HEK293 (cell line): ENCODE data around the gene LILRB3.
"Not testable (repeated sequence)": the region's sequence is repeated elsewhere in the genome, so short reads cannot be mapped to it uniquely, and the experiment has no call there.

ENCODE experiments used
- CTCF ChIA-PET: fragments of 350-600 bp; formaldehyde crosslinking; extraction: SDS; loops from one replicate; lab custom pipeline; 2021; ENCODE audit warnings: antibody characterized with exemption; lab: Yijun Ruan, JAX
- POLR2A ChIA-PET: fragments of 300-600 bp; formaldehyde crosslinking; extraction: SDS; loops from one replicate; lab custom pipeline; 2020; ENCODE audit warnings: antibody characterized with exemption, inconsistent platforms; lab: Yijun Ruan, JAX
- H3K27ac ChIP-seq: fragments of 200-500 bp; sonication (Bioruptor generic); 2 replicates; pipeline ENCODE4 v1.5.1; 2014; ENCODE audit warnings: low read depth, low read length, control low read depth, inconsistent platforms; ENCODE audit errors: extremely low read depth
- H3K36me3 ChIP-seq, 2 experiments: fragments of 200-500 bp in 1 of 2; sonication (Bioruptor generic) in 1 of 2; 1 replicate in 1 of 2; 2 replicates in 1 of 2; pipeline ENCODE4 v1.5.1; 2014 to 2017; ENCODE audit warnings: inconsistent platforms in 2 of 2, low read length in 2 of 2; ENCODE audit not compliant: control insufficient read depth in 2 of 2, insufficient read depth in 1 of 2
- H3K4me1 ChIP-seq: fragments of 200-500 bp; sonication (Bioruptor generic); 2 replicates; pipeline ENCODE4 v1.5.1; 2014; ENCODE audit warnings: mild to moderate bottlenecking, low read length, inconsistent platforms; ENCODE audit not compliant: control insufficient read depth, insufficient read depth
- H3K4me3 ChIP-seq: 2 replicates; pipeline ENCODE4 v1.5.1; 2011; ENCODE audit warnings: low read depth, mild to moderate bottlenecking, control low read depth, low read length, moderate library complexity
- H3K9me3 ChIP-seq: fragments of 200-500 bp; sonication (Bioruptor generic); 2 replicates; pipeline ENCODE4 v1.5.1; 2014; ENCODE audit warnings: low read depth, low read length, inconsistent platforms; ENCODE audit not compliant: control insufficient read depth, insufficient read depth
- GLIS1 ChIP-seq: fragments of 450-650 bp; formaldehyde crosslinking; IDR thresholded peaks from 2 replicates; pipeline ENCODE4 v1.5.1; 2016; ENCODE audit warnings: missing biosample characterization, missing genetic modification characterization
- REPIN1 ChIP-seq: fragments of 450-650 bp; formaldehyde crosslinking; IDR thresholded peaks from 2 replicates; pipeline ENCODE4 v1.5.1; 2017; ENCODE audit warnings: missing biosample characterization, missing genetic modification characterization, low read depth
- TRIM28 ChIP-seq: IDR thresholded peaks from 2 replicates; pipeline ENCODE4 v1.6.1; 2011; ENCODE audit warnings: low read length, control low read depth, borderline replicate concordance
- ZNF132 ChIP-seq: fragments of 450-650 bp; formaldehyde crosslinking; IDR thresholded peaks from 2 replicates; pipeline ENCODE4 v1.5.1; 2017; ENCODE audit warnings: missing biosample characterization, missing genetic modification characterization, borderline replicate concordance
- ZNF140 ChIP-seq: fragments of 450-650 bp; formaldehyde crosslinking; IDR thresholded peaks from 2 replicates; pipeline ENCODE4 v1.5.1; 2016; ENCODE audit warnings: missing biosample characterization, missing genetic modification characterization
- ZNF24 ChIP-seq: fragments of 450-650 bp; formaldehyde crosslinking; IDR thresholded peaks from 2 replicates; pipeline ENCODE4 v1.5.1; 2016; ENCODE audit warnings: missing biosample characterization, missing genetic modification characterization
- ZNF266 ChIP-seq: fragments of 450-650 bp; formaldehyde crosslinking; IDR thresholded peaks from 2 replicates; pipeline ENCODE4 v1.5.1; 2016; ENCODE audit warnings: missing biosample characterization, missing genetic modification characterization, low read depth
- ZNF350 ChIP-seq: fragments of 450-650 bp; formaldehyde crosslinking; IDR thresholded peaks from 2 replicates; pipeline ENCODE4 v1.5.0; 2017; ENCODE audit warnings: missing biosample characterization, mild to moderate bottlenecking, missing genetic modification characterization
- ZNF366 ChIP-seq: fragments of 450-650 bp; formaldehyde crosslinking; conservative IDR thresholded peaks from 2 replicates; pipeline ENCODE4 v1.5.1; 2016; ENCODE audit warnings: missing biosample characterization, missing genetic modification characterization
- ZNF501 ChIP-seq: fragments of 450-650 bp; formaldehyde crosslinking; IDR thresholded peaks from 2 replicates; pipeline ENCODE4 v1.5.1; 2016; ENCODE audit warnings: missing biosample characterization, missing genetic modification characterization
- ZNF510 ChIP-seq: fragments of 450-650 bp; formaldehyde crosslinking; IDR thresholded peaks from 2 replicates; pipeline ENCODE4 v1.5.1; 2018; ENCODE audit warnings: mild to moderate bottlenecking, missing genetic modification characterization, missing biosample characterization; ENCODE audit not compliant: insufficient replicate concordance
- ZNF521 ChIP-seq: fragments of 450-650 bp; formaldehyde crosslinking; IDR thresholded peaks from 2 replicates; pipeline ENCODE4 v1.5.1; 2017; ENCODE audit warnings: missing biosample characterization, mild to moderate bottlenecking, missing genetic modification characterization
- ZNF660 ChIP-seq: fragments of 450-650 bp; IDR thresholded peaks from 2 replicates; pipeline ENCODE4 v1.5.1; 2018; ENCODE audit warnings: missing biosample characterization, mild to moderate bottlenecking, missing genetic modification characterization
- TF ChIP-seq, protein P1 (sequence below): fragments of 450-650 bp; formaldehyde crosslinking; IDR thresholded peaks from 2 replicates; pipeline ENCODE4 v1.5.1; 2016; ENCODE audit warnings: missing biosample characterization, missing genetic modification characterization
- TF ChIP-seq, protein P2 (sequence below): fragments of 450-650 bp; formaldehyde crosslinking; IDR thresholded peaks from 2 replicates; pipeline ENCODE4 v1.5.1; 2016; ENCODE audit warnings: missing biosample characterization, missing genetic modification characterization
- TF ChIP-seq, protein P3 (sequence below): fragments of 450-650 bp; formaldehyde crosslinking; IDR thresholded peaks from 2 replicates; pipeline ENCODE4 v1.5.1; 2017; ENCODE audit warnings: missing biosample characterization, missing genetic modification characterization

Gene LILRB3

DNA sequence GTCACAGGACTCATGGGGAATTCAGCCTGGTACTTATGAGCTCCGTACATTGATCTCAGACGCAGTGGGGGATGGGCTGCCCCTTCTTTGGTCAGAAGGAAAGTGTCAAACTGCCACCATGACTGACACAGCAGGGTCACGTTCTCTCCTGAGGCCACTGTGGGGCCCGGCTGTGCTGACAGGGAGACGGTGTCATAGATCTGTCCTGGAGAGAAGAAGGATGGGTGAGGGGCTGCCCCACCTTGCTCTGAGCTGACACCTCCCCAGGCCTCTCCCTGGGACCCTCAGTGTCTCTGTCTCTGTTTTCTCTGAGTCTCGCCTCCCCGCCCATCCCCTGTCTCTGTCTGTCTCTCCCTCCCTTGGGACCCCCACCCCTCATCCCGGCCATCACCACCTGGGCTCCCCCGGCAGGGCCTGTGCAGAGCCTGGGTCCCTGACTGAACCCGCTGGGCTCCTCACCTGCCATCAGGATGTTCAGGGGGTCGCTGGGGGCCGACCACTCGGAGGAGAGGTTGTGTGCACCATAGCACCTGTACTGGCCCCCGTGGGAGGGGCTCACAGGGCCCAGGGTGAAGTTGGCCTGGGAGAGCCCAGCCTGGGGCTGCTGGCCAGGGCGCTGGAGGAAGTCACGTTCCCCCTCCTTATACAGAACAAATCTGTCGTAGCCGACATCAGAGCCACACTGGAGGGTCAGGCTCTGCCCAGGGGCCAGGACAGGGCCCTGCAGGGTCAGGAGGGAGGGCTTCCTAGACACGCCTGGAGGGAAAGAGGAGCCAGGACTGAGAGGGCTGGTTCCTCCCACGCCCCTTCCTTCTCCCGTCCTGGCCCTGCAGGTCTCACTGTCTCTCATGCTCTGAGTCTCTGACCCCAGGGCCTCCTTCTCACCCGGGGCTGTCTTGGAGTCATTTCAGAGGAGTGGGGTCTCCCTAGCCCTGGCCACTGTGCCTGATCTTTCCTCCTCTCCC lies 17.8 kb upstream of the LILRB3 start:
- POLR2A ChIA-PET: not testable (repeated sequence)

DNA sequence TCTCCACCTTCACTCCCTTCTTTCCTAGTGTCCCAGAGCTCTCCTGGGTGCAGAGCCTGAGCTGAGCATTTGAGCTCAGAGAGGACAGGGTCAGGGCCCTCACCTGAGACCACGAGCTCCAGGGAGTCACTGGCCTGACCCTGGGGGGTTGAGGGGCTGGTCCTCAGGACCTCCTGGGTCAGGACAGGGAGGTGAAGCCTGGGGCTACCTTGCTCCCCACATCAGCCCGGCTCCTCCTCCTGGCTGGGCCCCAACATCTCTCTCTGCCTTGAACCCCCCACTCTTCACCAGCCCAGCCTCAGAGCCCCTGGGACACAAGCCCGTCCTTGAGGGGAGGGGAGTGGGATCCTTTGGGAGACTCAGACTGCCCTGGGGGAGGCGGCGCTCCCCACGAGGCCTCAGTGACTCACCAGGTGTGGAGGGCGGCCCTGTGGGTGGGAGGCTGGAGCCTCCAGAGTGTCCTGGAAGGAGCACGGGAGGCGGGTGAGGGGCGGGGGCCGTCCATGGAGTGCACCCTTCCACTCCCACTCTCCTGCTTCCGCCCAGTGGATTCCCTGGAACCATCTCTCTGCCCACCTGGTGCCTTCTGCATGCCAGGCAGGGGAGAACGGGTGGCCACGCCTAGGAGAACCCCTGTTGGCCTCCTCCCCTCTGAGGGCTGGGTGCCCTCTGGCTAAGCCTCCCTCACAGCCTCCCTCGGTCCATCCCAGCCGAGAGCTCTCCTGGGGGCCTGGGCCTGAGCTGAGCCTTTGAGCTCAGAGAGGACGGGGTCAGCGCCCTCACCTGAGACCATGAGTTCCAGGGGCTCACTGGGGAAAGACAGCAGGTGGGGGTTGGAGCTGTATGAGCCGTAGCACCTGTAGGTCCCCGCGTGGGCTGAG lies 16.9 kb upstream of the LILRB3 start:
- POLR2A ChIA-PET, H3K9me3 ChIP-seq, H3K27ac ChIP-seq, H3K36me3 ChIP-seq, H3K4me3 ChIP-seq, H3K4me1 ChIP-seq: not testable (repeated sequence)
- CTCF ChIA-PET: interaction anchor here (1.1 kb wide), 1 partner anchor 26 kb away, joined by 3 read pairs; no protein-coding TSS in a partner anchor
- TF ChIP-seq GLIS1: peak; percentile 76

More for the DNA sequence above, 17.8 kb upstream of the LILRB3 start:
- CTCF ChIA-PET: interaction anchor here (1.1 kb wide), 1 partner anchor 25 kb away, joined by 3 read pairs; no protein-coding TSS in a partner anchor
- 0 out of 2 replicates have a peak, but pooled peaks have one; percentile 13 for TF ChIP-seq GLIS1
- H3K4me3 ChIP-seq, H3K9me3 ChIP-seq, H3K4me1 ChIP-seq, H3K27ac ChIP-seq, H3K36me3 ChIP-seq: not testable (repeated sequence)

- H3K36me3 ChIP-seq: no peaks in the 10 kb centered on the region
- peaks cover 2% of the 10 kb centered on the region; the same call in 1 of the 2 replicates for H3K4me1 ChIP-seq
- TF ChIP-seq ZNF660 (tag by site-specific recombination) (no peak), ZNF521 (no peak), ZNF350 (tag by site-specific recombination) (no peak), GLIS1 (no peak), TRIM28 (no peak)
- TF ChIP-seq, all 188 proteins: peak for 0
- Histone ChIP-seq H3K9me3 (no peaks in the 10 kb centered on the region; the same call in 1 of the 2 replicates), H3K27ac (no peak overlapping the region), H3K4me3 (no peak overlapping the region)
- CTCF ChIA-PET: interaction anchor here (1.3 to 2.2 kb wide), 2 partner anchors 32 to 157 kb away, joined by 6 to 9 read pairs; no protein-coding TSS in a partner anchor
- POLR2A ChIA-PET: no interaction called here
Observed at GRCh38 chr19:54233941-54234340, 11.1 kb upstream of the LILRB3 start.

DNA sequence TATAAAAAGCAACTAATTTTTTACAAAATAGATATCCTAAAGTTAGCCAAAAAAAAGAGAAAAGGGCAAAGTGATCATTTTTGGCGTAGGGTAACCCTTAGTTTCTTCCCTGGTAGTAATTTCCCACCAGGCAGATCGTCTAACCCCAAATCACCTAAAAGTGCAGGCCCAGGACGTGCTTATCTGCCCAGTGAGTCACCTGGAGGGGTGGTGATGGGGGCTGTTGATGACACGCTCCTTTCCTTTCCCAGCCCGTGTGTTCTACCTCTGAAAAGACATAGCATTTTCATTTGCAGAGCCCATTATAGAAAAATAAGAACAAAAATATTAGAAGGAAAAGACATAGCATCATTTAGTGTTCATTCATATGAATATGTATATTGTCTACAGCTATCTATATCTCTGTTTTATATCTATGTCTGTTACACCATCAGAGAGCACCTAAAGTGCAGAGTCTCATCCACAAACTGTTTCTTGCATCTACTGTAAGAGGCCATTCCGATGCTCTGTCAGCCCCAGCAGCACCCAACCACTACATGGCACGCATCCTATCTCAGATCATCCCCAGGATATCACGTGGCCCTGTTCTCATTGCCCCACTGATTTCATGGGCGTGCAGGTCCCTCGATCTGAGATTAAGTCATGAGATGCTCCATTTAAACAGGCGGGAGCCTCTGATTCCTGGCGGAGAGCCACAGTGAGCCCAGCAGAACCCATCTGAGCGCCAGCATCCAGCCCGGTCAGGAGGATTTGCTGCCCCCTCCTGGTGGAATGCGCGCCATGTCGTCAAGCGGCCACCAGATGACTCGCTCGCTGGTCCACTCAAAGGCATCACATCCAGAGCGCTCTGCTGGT lies 8.5 kb upstream of the LILRB3 start:
- POLR2A ChIA-PET: no interaction called here
- CTCF ChIA-PET: interaction anchor here (0.6 to 2.4 kb wide), 8 partner anchors 19 to 702 kb away, joined by 3 to 14 read pairs (median 5); partner anchors contain the start of genes CNOT3, MBOAT7 and TSEN34
- H3K27ac ChIP-seq: no peak overlapping the region
- TF ChIP-seq, protein P1, sequence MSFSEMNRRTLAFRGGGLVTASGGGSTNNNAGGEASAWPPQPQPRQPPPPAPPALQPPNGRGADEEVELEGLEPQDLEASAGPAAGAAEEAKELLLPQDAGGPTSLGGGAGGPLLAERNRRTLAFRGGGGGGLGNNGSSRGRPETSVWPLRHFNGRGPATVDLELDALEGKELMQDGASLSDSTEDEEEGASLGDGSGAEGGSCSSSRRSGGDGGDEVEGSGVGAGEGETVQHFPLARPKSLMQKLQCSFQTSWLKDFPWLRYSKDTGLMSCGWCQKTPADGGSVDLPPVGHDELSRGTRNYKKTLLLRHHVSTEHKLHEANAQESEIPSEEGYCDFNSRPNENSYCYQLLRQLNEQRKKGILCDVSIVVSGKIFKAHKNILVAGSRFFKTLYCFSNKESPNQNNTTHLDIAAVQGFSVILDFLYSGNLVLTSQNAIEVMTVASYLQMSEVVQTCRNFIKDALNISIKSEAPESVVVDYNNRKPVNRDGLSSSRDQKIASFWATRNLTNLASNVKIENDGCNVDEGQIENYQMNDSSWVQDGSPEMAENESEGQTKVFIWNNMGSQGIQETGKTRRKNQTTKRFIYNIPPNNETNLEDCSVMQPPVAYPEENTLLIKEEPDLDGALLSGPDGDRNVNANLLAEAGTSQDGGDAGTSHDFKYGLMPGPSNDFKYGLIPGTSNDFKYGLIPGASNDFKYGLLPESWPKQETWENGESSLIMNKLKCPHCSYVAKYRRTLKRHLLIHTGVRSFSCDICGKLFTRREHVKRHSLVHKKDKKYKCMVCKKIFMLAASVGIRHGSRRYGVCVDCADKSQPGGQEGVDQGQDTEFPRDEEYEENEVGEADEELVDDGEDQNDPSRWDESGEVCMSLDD: no peak
- TF ChIP-seq ZNF510 (tag by site-specific recombination): no peak
- no peak for TF ChIP-seq ZNF501 (tag by site-specific recombination)
- TF ChIP-seq, protein P2, sequence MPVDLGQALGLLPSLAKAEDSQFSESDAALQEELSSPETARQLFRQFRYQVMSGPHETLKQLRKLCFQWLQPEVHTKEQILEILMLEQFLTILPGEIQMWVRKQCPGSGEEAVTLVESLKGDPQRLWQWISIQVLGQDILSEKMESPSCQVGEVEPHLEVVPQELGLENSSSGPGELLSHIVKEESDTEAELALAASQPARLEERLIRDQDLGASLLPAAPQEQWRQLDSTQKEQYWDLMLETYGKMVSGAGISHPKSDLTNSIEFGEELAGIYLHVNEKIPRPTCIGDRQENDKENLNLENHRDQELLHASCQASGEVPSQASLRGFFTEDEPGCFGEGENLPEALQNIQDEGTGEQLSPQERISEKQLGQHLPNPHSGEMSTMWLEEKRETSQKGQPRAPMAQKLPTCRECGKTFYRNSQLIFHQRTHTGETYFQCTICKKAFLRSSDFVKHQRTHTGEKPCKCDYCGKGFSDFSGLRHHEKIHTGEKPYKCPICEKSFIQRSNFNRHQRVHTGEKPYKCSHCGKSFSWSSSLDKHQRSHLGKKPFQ (tag by site-specific recombination): no peak
- TF ChIP-seq ZNF140 (tag by site-specific recombination): no peak
- TF ChIP-seq, protein P3, sequence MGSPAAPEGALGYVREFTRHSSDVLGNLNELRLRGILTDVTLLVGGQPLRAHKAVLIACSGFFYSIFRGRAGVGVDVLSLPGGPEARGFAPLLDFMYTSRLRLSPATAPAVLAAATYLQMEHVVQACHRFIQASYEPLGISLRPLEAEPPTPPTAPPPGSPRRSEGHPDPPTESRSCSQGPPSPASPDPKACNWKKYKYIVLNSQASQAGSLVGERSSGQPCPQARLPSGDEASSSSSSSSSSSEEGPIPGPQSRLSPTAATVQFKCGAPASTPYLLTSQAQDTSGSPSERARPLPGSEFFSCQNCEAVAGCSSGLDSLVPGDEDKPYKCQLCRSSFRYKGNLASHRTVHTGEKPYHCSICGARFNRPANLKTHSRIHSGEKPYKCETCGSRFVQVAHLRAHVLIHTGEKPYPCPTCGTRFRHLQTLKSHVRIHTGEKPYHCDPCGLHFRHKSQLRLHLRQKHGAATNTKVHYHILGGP (tag by site-specific recombination): no peak
- no peak for TF ChIP-seq ZNF132 (tag by site-specific recombination)
- no peak for TF ChIP-seq ZNF366
- TF ChIP-seq REPIN1 (tag by site-specific recombination): no peak
- TF ChIP-seq ZNF24 (tag by site-specific recombination): no peak
- TF ChIP-seq ZNF266: no peak

More for the DNA sequence above, 8.5 kb upstream of the LILRB3 start:
- Histone ChIP-seq H3K4me3 (no peak overlapping the region), H3K36me3 (no peaks in the 10 kb centered on the region; a peak in 1 of 3 replicates), H3K9me3 (no peaks in the 10 kb centered on the region; the same call in 1 of the 2 replicates), H3K4me1 (peaks cover 2% of the 10 kb centered on the region; the same call in 1 of the 2 replicates)
